Mucosa of stomach (tissue), 1 donor: ENCODE results near the gene SLC6A11.

Experiments
- H3K27me3 ChIP-seq: one replicate; pipeline ENCODE4 v1.7.0; 2013; ENCODE audit warnings: mild to moderate bottlenecking, low read length; ENCODE audit not compliant: control insufficient read depth, insufficient read depth
- H3K36me3 ChIP-seq: one replicate; pipeline ENCODE4 v1.7.0; 2013; ENCODE audit warnings: low read length; ENCODE audit not compliant: control insufficient read depth, insufficient read depth
- H3K4me1 ChIP-seq: one replicate; pipeline ENCODE4 v1.7.0; 2013; ENCODE audit warnings: mild to moderate bottlenecking, low read length; ENCODE audit not compliant: control insufficient read depth, insufficient read depth
- H3K4me3 ChIP-seq: one replicate; pipeline ENCODE4 v1.7.0; 2013; ENCODE audit warnings: low read length
- H3K9ac ChIP-seq: one replicate; pipeline ENCODE4 v1.7.0; 2013; ENCODE audit warnings: mild to moderate bottlenecking, low read length, moderate library complexity
- H3K9me3 ChIP-seq: one replicate; pipeline ENCODE4 v1.7.0; 2013; ENCODE audit warnings: mild to moderate bottlenecking, low read length, moderate library complexity; ENCODE audit not compliant: control insufficient read depth
- donor health status: Pancreatic carcinoma.

SLC6A11 gene

DNA sequence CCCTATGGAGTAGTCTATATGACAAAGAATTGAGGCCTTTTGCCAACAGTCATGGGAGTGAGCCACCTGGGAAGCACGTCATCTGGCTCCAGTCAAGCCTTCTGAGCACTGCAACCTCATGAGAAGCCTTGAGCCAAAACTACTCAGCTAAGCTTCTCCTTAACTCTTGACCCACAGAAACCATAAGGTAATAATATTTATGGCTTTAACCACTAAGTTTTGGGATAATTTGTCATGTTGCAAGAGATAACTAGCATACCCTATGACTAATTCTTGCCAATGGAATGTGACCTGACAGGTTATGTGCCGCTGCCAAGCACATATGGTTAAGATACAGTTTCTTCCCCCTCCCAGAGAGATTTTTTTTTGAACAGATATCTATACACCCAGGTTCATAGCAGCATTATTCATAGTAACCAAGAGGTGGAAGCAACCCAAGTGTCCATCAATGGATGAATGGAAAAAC, 11.8 kb upstream of the SLC6A11 start:
- Histone ChIP-seq H3K36me3 (no peaks in the 10 kb centered on the region), H3K4me1 (no peaks in the 10 kb centered on the region), H3K9ac (no peak overlapping the region), H3K9me3 (no peaks in the 10 kb centered on the region), H3K4me3 (no peak overlapping the region), H3K27me3 (peaks cover 4% of the 10 kb centered on the region)

- no peaks in the 10 kb centered on the region for H3K36me3 ChIP-seq
- no peak overlapping the region for H3K9ac ChIP-seq
- no peaks in the 10 kb centered on the region for H3K4me1 ChIP-seq
- no peak overlapping the region for H3K4me3 ChIP-seq
- H3K27me3 ChIP-seq: peaks cover 4% of the 10 kb centered on the region
- no peaks in the 10 kb centered on the region for H3K9me3 ChIP-seq
Measured at GRCh38 chr3:10806006-10806405, 10.0 kb upstream of the SLC6A11 start.

DNA sequence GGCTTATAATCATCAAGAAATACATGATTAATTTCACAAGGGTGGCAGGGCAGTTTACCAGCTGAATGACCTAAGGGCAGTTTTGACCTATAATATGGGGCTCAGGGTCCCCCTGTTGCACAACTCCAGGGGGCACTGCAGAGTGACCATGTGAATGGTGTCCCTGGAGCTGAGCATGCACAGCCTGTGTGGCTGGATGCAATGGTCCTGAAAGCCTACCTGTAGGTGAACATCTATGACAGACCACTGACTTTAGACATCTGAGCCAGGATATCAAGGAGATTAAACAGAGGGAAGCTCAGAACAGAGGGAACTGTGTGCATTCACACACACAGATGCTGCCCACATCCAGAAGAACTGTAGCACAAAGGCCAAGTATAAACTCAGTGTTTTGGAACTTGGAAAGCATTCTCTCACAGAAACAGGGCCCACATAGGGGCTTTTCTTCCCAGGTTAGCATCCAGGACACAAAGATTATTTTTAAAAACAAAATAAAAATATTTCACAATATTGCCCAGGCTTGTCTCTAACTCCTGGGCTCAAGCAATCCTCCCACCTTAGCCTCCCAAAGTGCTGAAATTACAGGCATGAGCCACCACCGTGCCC, 7.8 kb upstream of the SLC6A11 start:
- Histone ChIP-seq H3K4me3 (no peak overlapping the region), H3K9me3 (no peaks in the 10 kb centered on the region), H3K36me3 (no peaks in the 10 kb centered on the region), H3K4me1 (no peaks in the 10 kb centered on the region), H3K9ac (no peak overlapping the region), H3K27me3 (peaks cover 4% of the 10 kb centered on the region)

DNA sequence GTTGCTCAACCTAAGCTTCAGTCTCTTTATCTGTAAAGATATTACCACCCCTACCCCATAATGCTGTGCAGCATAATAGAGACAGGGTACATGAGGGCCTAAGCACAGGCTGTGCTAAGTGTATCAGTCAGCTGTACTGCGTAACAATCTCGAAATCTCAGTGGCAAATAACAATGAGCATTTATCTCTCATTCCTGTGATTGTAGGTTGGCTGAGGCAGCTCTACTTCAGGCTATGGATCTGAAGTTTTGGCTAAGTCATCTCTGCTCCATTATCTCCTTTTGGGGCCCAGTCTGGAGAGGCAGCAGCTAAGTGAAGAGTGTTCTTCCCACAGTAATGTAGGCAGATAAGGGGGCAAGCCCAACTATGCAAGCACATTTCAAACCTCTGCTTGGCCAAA, 7.1 kb upstream of the SLC6A11 start:
- Histone ChIP-seq H3K4me1 (no peaks in the 10 kb centered on the region), H3K9ac (no peak overlapping the region)

GRCh38 chr3:10810376-10810775, 5.7 kb upstream of the SLC6A11 start:
- H3K27me3 ChIP-seq: peaks cover 7% of the 10 kb centered on the region
- H3K4me3 ChIP-seq: no peak overlapping the region
- no peak overlapping the region for H3K9ac ChIP-seq
- H3K9me3 ChIP-seq: no peaks in the 10 kb centered on the region
- H3K4me1 ChIP-seq: no peaks in the 10 kb centered on the region
- H3K36me3 ChIP-seq: no peaks in the 10 kb centered on the region

More for the DNA sequence above, 7.1 kb upstream of the SLC6A11 start:
- H3K9me3 ChIP-seq: no peaks in the 10 kb centered on the region
- H3K36me3 ChIP-seq: no peaks in the 10 kb centered on the region
- H3K4me3 ChIP-seq: no peak overlapping the region
- no peaks in the 10 kb centered on the region for H3K27me3 ChIP-seq

- Histone ChIP-seq H3K4me3 (no peak overlapping the region), H3K9ac (no peak overlapping the region), H3K27me3 (peaks cover 20% of the 10 kb centered on the region), H3K4me1 (no peaks in the 10 kb centered on the region), H3K36me3 (no peaks in the 10 kb centered on the region), H3K9me3 (no peaks in the 10 kb centered on the region)
Measured at GRCh38 chr3:10813425-10813824, 2.6 kb upstream of the SLC6A11 start.

DNA sequence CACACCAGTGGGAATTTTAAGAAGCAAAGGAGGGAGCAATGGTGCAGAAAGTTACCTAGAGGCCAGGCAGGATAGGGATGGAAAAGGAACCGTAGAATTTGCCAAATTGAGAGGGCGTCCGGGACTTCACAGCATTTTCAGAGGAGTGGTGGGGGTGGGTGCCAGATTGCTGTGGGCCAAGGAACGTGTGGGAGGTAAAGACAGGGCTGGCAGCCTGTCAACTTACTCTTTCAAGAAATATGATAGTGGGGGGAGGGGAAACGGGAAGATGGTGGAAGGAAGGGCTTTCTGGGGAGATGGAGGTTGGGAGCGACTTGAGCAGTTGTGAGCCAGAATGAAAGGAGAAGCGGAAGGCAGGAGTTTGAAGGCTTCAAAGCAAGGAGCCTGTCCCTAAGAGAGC, 1.4 kb upstream of the SLC6A11 start:
- Histone ChIP-seq H3K27me3 (peaks cover 20% of the 10 kb centered on the region), H3K9ac (no peak overlapping the region), H3K9me3 (no peaks in the 10 kb centered on the region), H3K36me3 (no peaks in the 10 kb centered on the region), H3K4me1 (no peaks in the 10 kb centered on the region), H3K4me3 (no peak overlapping the region)

DNA sequence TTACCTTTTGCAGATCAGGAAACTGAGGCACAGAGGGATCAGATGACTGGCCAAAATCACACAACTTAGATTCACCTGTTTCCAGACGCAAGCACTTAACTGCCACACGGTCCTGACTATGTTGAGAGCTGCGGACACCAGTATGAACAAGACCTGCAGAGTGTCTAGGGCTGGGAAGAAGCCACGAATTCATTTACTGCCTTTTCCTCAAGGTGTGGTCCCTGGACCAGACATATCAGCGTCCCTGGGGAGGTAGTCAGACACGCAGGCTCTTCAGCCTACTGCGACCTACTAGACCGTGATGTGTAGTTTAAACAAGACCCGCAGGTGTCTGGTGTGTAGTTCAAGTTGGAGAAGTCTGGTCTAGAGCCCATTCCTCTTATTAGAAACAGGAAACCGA, 541 bp upstream of the SLC6A11 start:
- Histone ChIP-seq H3K9me3 (no peaks in the 10 kb centered on the region), H3K4me1 (no peaks in the 10 kb centered on the region), H3K4me3 (no peak overlapping the region), H3K36me3 (no peaks in the 10 kb centered on the region), H3K27me3 (peaks cover 20% of the 10 kb centered on the region), H3K9ac (no peak overlapping the region)

- Histone ChIP-seq H3K9me3 (no peaks in the 10 kb centered on the region), H3K36me3 (no peaks in the 10 kb centered on the region), H3K9ac (no peak overlapping the region), H3K4me3 (no peak overlapping the region), H3K4me1 (no peaks in the 10 kb centered on the region), H3K27me3 (peaks cover 20% of the 10 kb centered on the region)
Measured at GRCh38 chr3:10816863-10817253, 830 bp downstream of the SLC6A11 start.

DNA sequence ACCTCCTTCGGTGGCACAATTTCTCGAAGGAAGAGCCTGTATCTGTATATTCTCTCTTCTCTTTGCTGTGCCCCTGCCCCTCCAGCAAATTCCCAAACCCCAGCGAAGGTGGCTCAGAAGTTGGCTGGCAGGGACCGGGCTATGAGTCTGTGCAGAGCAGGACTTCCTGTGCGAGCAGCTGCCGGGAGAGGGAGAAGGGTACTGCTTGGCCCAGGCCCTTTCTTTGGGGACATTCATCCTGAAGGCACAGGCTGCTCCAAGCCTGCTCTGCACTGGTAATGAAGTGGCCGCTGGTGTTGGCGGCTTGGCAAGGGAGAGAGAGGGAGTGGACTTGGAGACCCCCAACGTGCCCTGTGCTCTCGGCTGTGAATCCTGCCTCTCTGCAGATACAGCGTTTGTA, 1.5 kb downstream of the SLC6A11 start:
- H3K9me3 ChIP-seq: no peaks in the 10 kb centered on the region
- no peaks in the 10 kb centered on the region for H3K36me3 ChIP-seq
- H3K27me3 ChIP-seq: peaks cover 20% of the 10 kb centered on the region
- no peak overlapping the region for H3K9ac ChIP-seq
- H3K4me1 ChIP-seq: no peaks in the 10 kb centered on the region
- H3K4me3 ChIP-seq: no peak overlapping the region

GRCh38 chr3:10822055-10822454, 6.0 kb downstream of the SLC6A11 start:
- no peaks in the 10 kb centered on the region for H3K9me3 ChIP-seq
- H3K27me3 ChIP-seq: no peaks in the 10 kb centered on the region
- H3K4me3 ChIP-seq: no peak overlapping the region
- H3K9ac ChIP-seq: no peak overlapping the region
- no peaks in the 10 kb centered on the region for H3K36me3 ChIP-seq
- no peaks in the 10 kb centered on the region for H3K4me1 ChIP-seq

DNA sequence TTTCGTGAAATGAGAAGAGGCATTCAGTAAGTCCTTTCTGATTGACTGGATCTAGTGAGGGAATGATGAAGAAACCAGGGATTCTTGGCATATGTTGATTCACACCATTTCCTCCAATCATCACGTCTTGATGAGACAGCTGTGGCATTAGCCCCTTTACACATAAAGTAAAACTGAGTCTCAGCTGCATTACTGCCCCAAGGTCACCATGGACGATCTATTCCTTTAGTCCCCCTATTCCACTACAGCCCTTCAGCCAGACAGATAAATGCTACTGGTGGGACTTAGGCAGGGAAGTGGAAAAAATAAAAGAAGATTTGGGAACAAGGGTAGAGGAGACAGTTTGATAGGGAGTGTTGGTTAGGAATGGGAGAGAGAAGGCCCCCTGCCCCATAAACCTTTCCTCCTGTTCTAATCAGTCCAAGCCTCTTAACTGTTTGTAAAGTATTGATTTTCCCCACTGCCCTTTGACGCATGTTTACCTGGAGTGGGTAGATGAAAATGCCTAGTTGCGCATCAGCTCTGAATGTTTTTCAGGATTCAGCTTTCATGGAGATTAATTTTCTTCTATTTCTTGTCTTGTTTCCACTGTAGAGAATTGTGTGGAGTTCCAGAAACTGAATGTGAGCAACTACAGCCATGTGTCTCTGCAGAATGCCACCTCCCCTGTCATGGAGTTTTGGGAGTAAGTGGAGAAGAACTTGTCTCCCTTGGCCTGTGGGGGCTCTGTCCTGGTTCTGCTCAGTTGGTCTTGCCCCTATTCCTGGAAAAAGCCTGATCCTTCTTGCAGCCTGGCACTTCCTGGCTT, 6.9 kb downstream of the SLC6A11 start:
- no peak overlapping the region for H3K4me3 ChIP-seq
- H3K9me3 ChIP-seq: no peaks in the 10 kb centered on the region
- no peaks in the 10 kb centered on the region for H3K27me3 ChIP-seq
- no peaks in the 10 kb centered on the region for H3K4me1 ChIP-seq
- H3K9ac ChIP-seq: no peak overlapping the region
- H3K36me3 ChIP-seq: no peaks in the 10 kb centered on the region
